Measurements from ENCODE around the gene TMTC2. TPM values are rescaled to one million over a fixed set of nuclear protein-coding genes. Genes with fewer than 3 reads are reported as not detected.

Gene TMTC2
- total and polyA plus RNA-seq, 2 donors (not counting 3 experiments of a cell fraction or from before 2014, with no cell fraction given), result 4.1 to 7.8 TPM

DNA sequence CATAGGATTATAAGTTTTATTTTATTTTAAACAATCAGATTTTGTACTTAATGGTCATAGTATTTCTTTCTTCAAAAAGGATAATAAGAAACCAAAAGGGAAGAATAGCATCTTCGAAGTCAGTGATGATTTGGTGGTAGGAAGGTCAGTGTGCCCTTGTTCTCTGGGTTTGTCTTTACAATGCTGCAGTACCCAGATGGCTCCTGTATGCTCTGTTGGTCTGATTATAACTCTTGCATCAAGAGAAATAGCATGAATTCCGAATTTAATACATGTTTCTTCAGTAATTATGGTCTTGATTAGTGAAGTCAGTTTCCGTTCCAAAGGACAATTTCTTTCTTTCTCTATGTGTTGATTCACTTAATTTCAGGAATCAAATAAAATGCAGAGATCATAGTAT, 180.2 kb downstream of the TMTC2 start:
- CTCF ChIA-PET, result no interaction called here

More for the DNA sequence above, 180.2 kb downstream of the TMTC2 start:
- H3K36me3 ChIP-seq (ENCODE audit: control insufficient read depth in 2 of 2, extremely low read depth in 1 of 2, insufficient read depth in 2 of 2, low read length in 2 of 2), result no peaks in the 10 kb centered on the region
- no peak overlapping the region for H3K4me3 ChIP-seq (replicated peaks in 1 of 3; ENCODE audit: insufficient read depth in 1 of 3, low read depth in 1 of 3, low read length in 3 of 3)
- DNase-seq (ENCODE audit: low read depth, low spot score) (no peak), FAIRE-seq (no peak)
- no peaks in the 10 kb centered on the region for H4K20me1 ChIP-seq (replicated peaks; ENCODE audit: control insufficient read depth, extremely low read depth, insufficient read depth, low read length)
- H3K27ac ChIP-seq (ENCODE audit: insufficient read depth, low read depth, low read length), result no peak overlapping the region
- peaks cover 7% of the 10 kb centered on the region for H3K4me1 ChIP-seq (ENCODE audit: control insufficient read depth, extremely low read depth, insufficient read depth, low read length)
- TF ChIP-seq JUN (IDR thresholded peaks at IDR 0.05; ENCODE audit: borderline replicate concordance, insufficient read depth, insufficient read length, low read depth), result no peak
- TF ChIP-seq POLR2AphosphoS5 (IDR thresholded peaks at IDR 0.05; ENCODE audit: insufficient read depth, low read depth, low read length), result no peak
- no peak for TF ChIP-seq POLR2A (IDR thresholded peaks at IDR 0.05; ENCODE audit: low read depth, low read length)
- TF ChIP-seq, protein P1, sequence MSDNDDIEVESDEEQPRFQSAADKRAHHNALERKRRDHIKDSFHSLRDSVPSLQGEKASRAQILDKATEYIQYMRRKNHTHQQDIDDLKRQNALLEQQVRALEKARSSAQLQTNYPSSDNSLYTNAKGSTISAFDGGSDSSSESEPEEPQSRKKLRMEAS (IDR thresholded peaks at IDR 0.05; ENCODE audit: insufficient read depth, insufficient read length), result no peak
- TF ChIP-seq, protein P2, sequence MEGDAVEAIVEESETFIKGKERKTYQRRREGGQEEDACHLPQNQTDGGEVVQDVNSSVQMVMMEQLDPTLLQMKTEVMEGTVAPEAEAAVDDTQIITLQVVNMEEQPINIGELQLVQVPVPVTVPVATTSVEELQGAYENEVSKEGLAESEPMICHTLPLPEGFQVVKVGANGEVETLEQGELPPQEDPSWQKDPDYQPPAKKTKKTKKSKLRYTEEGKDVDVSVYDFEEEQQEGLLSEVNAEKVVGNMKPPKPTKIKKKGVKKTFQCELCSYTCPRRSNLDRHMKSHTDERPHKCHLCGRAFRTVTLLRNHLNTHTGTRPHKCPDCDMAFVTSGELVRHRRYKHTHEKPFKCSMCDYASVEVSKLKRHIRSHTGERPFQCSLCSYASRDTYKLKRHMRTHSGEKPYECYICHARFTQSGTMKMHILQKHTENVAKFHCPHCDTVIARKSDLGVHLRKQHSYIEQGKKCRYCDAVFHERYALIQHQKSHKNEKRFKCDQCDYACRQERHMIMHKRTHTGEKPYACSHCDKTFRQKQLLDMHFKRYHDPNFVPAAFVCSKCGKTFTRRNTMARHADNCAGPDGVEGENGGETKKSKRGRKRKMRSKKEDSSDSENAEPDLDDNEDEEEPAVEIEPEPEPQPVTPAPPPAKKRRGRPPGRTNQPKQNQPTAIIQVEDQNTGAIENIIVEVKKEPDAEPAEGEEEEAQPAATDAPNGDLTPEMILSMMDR (IDR thresholded peaks at IDR 0.05; ENCODE audit: extremely low read depth in 1 of 2, insufficient read depth in 1 of 2, low read depth in 1 of 2, low read length in 2 of 2), result no peak
- TF ChIP-seq FOS (IDR thresholded peaks at IDR 0.05; ENCODE audit: borderline replicate concordance, insufficient read depth, low read length), result no peak
- no peak for TF ChIP-seq GATA2 (IDR thresholded peaks at IDR 0.05; ENCODE audit: insufficient read depth, insufficient read length, low read depth, low read length)
- no peak for TF ChIP-seq MYC (IDR thresholded peaks at IDR 0.05; ENCODE audit: low read depth, low read length)
- TF ChIP-seq EZH2 (IDR thresholded peaks at IDR 0.05; ENCODE audit: borderline replicate concordance, low read depth, low read length, severe bottlenecking), result no peak
- no peaks in the 10 kb centered on the region for H3K79me2 ChIP-seq (ENCODE audit: control insufficient read depth, insufficient read depth, low read length)
- H3K4me2 ChIP-seq (ENCODE audit: insufficient read depth, low read length), result no peak overlapping the region
- dilution Hi-C loops (cut with MboI; ENCODE audit: extremely low pct_ligation_motif_present, low sequenced_read_pairs), result no loop called here
- no peaks in the 10 kb centered on the region for H3K9me1 ChIP-seq (replicated peaks; ENCODE audit: control insufficient read depth, extremely low read depth, insufficient read depth, low read length)
- POLR2A ChIA-PET, result no interaction called here
- no peak overlapping the region for H3K9ac ChIP-seq (replicated peaks; ENCODE audit: extremely low read depth, insufficient read depth, low read length)
- no TSS peak for BruUV-seq (replicated peaks)
- no peaks in the 10 kb centered on the region for H3K27me3 ChIP-seq (ENCODE audit: control insufficient read depth in 2 of 2, insufficient read depth in 2 of 2, low read length in 2 of 2)
- H2AFZ ChIP-seq (ENCODE audit: low read depth, low read length), result no peak overlapping the region
- no peaks in the 10 kb centered on the region for H3K9me3 ChIP-seq (replicated peaks; ENCODE audit: control insufficient read depth, insufficient read depth, low read length)
- intact Hi-C loops (cut with micrococcal nuclease), result no loop called here
